Ramos (cell line): ENCODE data around the gene LRRC3B.

Experiments used
- in situ Hi-C: fragments of 300-500 bp; cut with MboI; formaldehyde crosslinking; loops from one replicate; pipeline ENCODE4 v1.14.3; 2022; ENCODE audit warnings: low sequenced_read_pairs; ENCODE audit not compliant: unreplicated experiment

Gene LRRC3B

GRCh38 chr3:26703519-26703918, 80.9 kb downstream of the LRRC3B start:
- in situ Hi-C loops: no loop called here

GRCh38 chr3:26704736-26705135, 82.2 kb downstream of the LRRC3B start:
- in situ Hi-C loops: no loop called here

- in situ Hi-C loops: no loop called here
Measured at GRCh38 chr3:26708501-26708900, 85.9 kb downstream of the LRRC3B start.

- in situ Hi-C loops: no loop called here
Measured at GRCh38 chr3:26712211-26713026, 89.8 kb downstream of the LRRC3B start.

- in situ Hi-C loops: no loop called here
Measured at GRCh38 chr3:26713091-26713490, 90.5 kb downstream of the LRRC3B start.

- in situ Hi-C loops: no loop called here
Measured at GRCh38 chr3:26714485-26714884, 91.9 kb downstream of the LRRC3B start.

- in situ Hi-C loops: no loop called here
Measured at GRCh38 chr3:26715431-26715830, 92.9 kb downstream of the LRRC3B start.

- in situ Hi-C loops: no loop called here
Measured at GRCh38 chr3:26718315-26718714, 95.7 kb downstream of the LRRC3B start.

GRCh38 chr3:26719134-26719533, 96.6 kb downstream of the LRRC3B start:
- in situ Hi-C loops: no loop called here

GRCh38 chr3:26721047-26721446, 98.5 kb downstream of the LRRC3B start:
- in situ Hi-C loops: no loop called here

GRCh38 chr3:26731843-26732242, 109.3 kb downstream of the LRRC3B start:
- in situ Hi-C loops: no loop called here

GRCh38 chr3:26750263-26750662, 127.7 kb downstream of the LRRC3B start:
- in situ Hi-C loops: no loop called here

- in situ Hi-C loops: no loop called here
Measured at GRCh38 chr3:26752466-26752865, 129.9 kb downstream of the LRRC3B start.

- in situ Hi-C loops: no loop called here
Measured at GRCh38 chr3:26753095-26753494, 130.5 kb downstream of the LRRC3B start.

- in situ Hi-C loops: no loop called here
Measured at GRCh38 chr3:26757978-26758377, 135.4 kb downstream of the LRRC3B start.
